HepG2 (cell line): ENCODE measurements around the gene FAM117B. TPM values are rescaled to one million over a fixed set of nuclear protein-coding genes. Genes with fewer than 3 reads are reported as not detected.

Experiments
- ESRRA ChIP-seq: sonication (generic); formaldehyde crosslinking; IDR thresholded peaks from 2 replicates; pipeline ENCODE4 v1.5.1; 2020; ENCODE audit warnings: mild to moderate bottlenecking, low read depth, missing genetic modification reagents
- HES4 ChIP-seq: sonication (generic); formaldehyde crosslinking; IDR thresholded peaks from 2 replicates; pipeline ENCODE4 v1.9.0; 2021; ENCODE audit warnings: mild to moderate bottlenecking, missing genetic modification reagents, borderline replicate concordance
- HOXD1 ChIP-seq: sonication (generic); formaldehyde crosslinking; IDR thresholded peaks from 2 replicates; pipeline ENCODE4 v1.5.0; 2020; ENCODE audit warnings: missing genetic modification reagents
- IRF2 ChIP-seq: IDR thresholded peaks from 2 replicates; pipeline ENCODE4 v1.6.1; 2018; ENCODE audit warnings: missing genetic modification reagents, missing compliant biosample characterization
- MYC ChIP-seq: sonication (generic); formaldehyde crosslinking; IDR thresholded peaks from 2 replicates; pipeline ENCODE4 v1.9.0; 2021; ENCODE audit warnings: missing genetic modification reagents, borderline replicate concordance
- NR2C2 ChIP-seq: sonication (generic); formaldehyde crosslinking; IDR thresholded peaks from 2 replicates; pipeline ENCODE4 v1.4.0; 2020; ENCODE audit warnings: missing genetic modification reagents, mild to moderate bottlenecking, moderate library complexity, borderline replicate concordance
- SAP130 ChIP-seq: IDR thresholded peaks from 2 replicates; pipeline ENCODE4 v1.6.1; 2016; ENCODE audit warnings: low read depth
- SMARCC2 ChIP-seq: fragments of 450-650 bp; IDR thresholded peaks from 2 replicates; pipeline ENCODE4 v1.6.1; 2017; ENCODE audit warnings: antibody characterized with exemption, mild to moderate bottlenecking
- ZNF180 ChIP-seq: sonication (generic); formaldehyde crosslinking; IDR thresholded peaks from 2 replicates; pipeline ENCODE4 v1.4.0; 2020; ENCODE audit warnings: low read depth, missing genetic modification reagents, borderline replicate concordance
- polyA plus RNA-seq, 8 experiments: library from polyadenylated mRNA; depleted of rRNA in 3 of 8; stranded (reverse) in 7 of 8; unstranded in 1 of 8; fragments of >200 nt; fragmentation: Illumina TruSeq in 4 of 8; extraction: Trizol in 4 of 8; gene quantifications; 2 replicates each; pipeline versions ENCODE4 v1.2.1 to v1.2.3, GENCODE V29; 2011 to 2016; ENCODE audit warnings: low read depth in 4 of 8, missing spikeins in 1 of 8, mixed read lengths in 1 of 8; ENCODE audit not compliant: insufficient read depth in 1 of 8
- total RNA-seq, 5 experiments: library from RNA; depleted of rRNA; stranded (reverse); fragments of >200 nt; fragmentation: Illumina TruSeq; extraction: Trizol; gene quantifications; 2 replicates each; pipeline ENCODE4 v1.2.3, GENCODE V29; 2016; ENCODE audit warnings: low read depth in 1 of 5
- TF ChIP-seq, protein P1 (sequence below): sonication (generic); formaldehyde crosslinking; IDR thresholded peaks from 2 replicates; pipeline ENCODE4 v1.4.0; 2020; ENCODE audit warnings: missing genetic modification reagents
- TF ChIP-seq, protein P2 (sequence below): sonication (generic); formaldehyde crosslinking; IDR thresholded peaks from 2 replicates; pipeline ENCODE4 v1.4.0; 2020; ENCODE audit warnings: mild to moderate bottlenecking, low read depth, missing genetic modification reagents
- TF ChIP-seq, protein P3 (sequence below): IDR thresholded peaks from 2 replicates; pipeline ENCODE4 v1.6.1; 2016
- TF ChIP-seq, protein P4 (sequence below): sonication (generic); formaldehyde crosslinking; IDR thresholded peaks from 2 replicates; pipeline ENCODE4 v1.8.0; 2022; ENCODE audit warnings: missing genetic modification reagents, mild to moderate bottlenecking, inconsistent platforms, borderline replicate concordance
- TF ChIP-seq, protein P5 (sequence below): sonication (generic); formaldehyde crosslinking; IDR thresholded peaks from 2 replicates; pipeline ENCODE4 v1.8.0; 2022; ENCODE audit warnings: mild to moderate bottlenecking, missing genetic modification reagents, moderate library complexity
- TF ChIP-seq, protein P6 (sequence below): sonication (generic); formaldehyde crosslinking; IDR thresholded peaks from 2 replicates; pipeline ENCODE4 v1.4.0; 2020; ENCODE audit warnings: missing genetic modification reagents

Gene FAM117B
- total and polyA plus RNA-seq, 2 of the 13 experiments (the other 11 are each of a cell fraction or from before 2014, with no cell fraction given), result 5.8 to 11.0 TPM

DNA sequence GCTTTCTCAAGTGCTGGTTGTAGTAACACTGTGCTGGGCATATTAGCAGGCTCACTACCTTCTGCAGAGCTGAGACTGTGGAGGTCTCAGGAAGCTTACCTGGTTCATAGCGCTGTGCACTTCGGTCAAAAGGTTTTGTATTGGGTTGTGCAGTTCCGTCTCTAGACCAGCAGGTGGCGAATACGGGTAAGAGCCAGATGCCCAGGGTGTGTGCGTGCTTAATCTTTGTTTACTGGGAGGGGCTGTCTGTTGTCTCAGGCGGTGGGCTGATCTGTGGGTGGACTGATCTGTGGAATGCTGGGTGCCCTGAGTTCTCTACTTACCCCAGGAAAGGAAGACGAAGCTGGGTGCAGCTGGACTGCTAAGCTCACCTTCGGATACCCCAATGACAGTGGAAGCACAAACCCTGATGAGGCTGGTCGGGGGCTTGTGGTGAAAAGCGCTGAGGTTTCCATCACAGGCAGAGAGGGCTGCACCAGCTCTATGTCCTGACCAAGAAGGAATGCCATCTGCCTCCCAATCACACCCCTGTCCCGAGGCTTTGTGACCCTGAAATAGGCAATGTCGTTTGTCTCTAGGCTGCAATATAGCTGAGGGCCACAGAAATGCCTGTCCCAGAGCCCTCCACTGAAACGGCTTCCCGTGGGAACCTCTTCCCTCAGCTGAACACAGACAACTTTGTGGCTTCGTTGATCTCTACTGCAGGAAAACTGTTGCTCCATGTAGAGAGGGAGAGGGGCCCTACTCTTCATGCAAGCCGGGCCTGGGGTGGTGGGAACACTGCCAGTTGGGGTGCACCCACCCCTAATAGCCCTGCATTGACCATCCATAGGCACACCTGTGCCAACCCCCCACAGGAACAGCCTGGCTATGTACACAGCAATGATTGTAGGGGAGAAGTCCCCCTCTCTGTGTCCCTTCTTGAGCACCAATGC is 45.9 kb upstream of the FAM117B start (continued):
- TF ChIP-seq, protein P1, sequence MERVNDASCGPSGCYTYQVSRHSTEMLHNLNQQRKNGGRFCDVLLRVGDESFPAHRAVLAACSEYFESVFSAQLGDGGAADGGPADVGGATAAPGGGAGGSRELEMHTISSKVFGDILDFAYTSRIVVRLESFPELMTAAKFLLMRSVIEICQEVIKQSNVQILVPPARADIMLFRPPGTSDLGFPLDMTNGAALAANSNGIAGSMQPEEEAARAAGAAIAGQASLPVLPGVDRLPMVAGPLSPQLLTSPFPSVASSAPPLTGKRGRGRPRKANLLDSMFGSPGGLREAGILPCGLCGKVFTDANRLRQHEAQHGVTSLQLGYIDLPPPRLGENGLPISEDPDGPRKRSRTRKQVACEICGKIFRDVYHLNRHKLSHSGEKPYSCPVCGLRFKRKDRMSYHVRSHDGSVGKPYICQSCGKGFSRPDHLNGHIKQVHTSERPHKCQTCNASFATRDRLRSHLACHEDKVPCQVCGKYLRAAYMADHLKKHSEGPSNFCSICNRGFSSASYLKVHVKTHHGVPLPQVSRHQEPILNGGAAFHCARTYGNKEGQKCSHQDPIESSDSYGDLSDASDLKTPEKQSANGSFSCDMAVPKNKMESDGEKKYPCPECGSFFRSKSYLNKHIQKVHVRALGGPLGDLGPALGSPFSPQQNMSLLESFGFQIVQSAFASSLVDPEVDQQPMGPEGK (CRISPR knock-in tag), result peak; percentile 75; the same call in 1 of the 2 replicates
- TF ChIP-seq SMARCC2 (no peak), NR2C2 (CRISPR knock-in tag) (0 out of 2 replicates have a peak, but pooled peaks have one; percentile 33), SAP130 (CRISPR knock-in tag) (peak; percentile 78), IRF2 (peak; percentile 83), ESRRA (CRISPR knock-in tag) (peak; percentile 66; the same call in 1 of the 2 replicates), ZNF180 (no peak), HES4 (peak; percentile 75; the same call in 1 of the 2 replicates), HOXD1 (CRISPR knock-in tag) (no peak), MYC (CRISPR knock-in tag) (peak; percentile 49; the same call in 1 of the 2 replicates)
- TF ChIP-seq, protein P2, sequence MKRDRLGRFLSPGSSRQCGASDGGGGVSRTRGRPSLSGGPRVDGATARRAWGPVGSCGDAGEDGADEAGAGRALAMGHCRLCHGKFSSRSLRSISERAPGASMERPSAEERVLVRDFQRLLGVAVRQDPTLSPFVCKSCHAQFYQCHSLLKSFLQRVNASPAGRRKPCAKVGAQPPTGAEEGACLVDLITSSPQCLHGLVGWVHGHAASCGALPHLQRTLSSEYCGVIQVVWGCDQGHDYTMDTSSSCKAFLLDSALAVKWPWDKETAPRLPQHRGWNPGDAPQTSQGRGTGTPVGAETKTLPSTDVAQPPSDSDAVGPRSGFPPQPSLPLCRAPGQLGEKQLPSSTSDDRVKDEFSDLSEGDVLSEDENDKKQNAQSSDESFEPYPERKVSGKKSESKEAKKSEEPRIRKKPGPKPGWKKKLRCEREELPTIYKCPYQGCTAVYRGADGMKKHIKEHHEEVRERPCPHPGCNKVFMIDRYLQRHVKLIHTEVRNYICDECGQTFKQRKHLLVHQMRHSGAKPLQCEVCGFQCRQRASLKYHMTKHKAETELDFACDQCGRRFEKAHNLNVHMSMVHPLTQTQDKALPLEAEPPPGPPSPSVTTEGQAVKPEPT, result no peak
- TF ChIP-seq, protein P3, sequence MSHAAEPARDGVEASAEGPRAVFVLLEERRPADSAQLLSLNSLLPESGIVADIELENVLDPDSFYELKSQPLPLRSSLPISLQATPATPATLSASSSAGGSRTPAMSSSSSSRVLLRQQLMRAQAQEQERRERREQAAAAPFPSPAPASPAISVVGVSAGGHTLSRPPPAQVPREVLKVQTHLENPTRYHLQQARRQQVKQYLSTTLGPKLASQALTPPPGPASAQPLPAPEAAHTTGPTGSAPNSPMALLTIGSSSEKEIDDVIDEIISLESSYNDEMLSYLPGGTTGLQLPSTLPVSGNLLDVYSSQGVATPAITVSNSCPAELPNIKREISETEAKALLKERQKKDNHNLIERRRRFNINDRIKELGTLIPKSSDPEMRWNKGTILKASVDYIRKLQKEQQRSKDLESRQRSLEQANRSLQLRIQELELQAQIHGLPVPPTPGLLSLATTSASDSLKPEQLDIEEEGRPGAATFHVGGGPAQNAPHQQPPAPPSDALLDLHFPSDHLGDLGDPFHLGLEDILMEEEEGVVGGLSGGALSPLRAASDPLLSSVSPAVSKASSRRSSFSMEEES, result 0 out of 2 replicates have a peak, but pooled peaks have one; percentile 49
- TF ChIP-seq, protein P4, sequence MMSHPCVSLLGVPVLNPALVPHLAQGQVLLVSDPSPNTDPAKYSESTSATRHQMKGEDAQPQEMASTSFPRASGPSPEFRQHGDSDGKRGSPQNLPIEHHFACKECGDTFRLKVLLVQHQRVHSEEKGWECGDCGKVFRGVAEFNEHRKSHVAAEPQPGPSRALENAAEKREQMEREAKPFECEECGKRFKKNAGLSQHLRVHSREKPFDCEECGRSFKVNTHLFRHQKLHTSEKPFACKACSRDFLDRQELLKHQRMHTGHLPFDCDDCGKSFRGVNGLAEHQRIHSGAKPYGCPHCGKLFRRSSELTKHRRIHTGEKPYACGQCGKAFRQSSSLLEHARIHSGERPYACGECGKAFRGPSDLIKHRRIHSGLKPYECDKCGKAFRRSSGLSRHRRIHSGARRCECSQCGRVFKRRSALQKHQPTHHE (CRISPR knock-in tag), result no peak
- TF ChIP-seq, protein P5, sequence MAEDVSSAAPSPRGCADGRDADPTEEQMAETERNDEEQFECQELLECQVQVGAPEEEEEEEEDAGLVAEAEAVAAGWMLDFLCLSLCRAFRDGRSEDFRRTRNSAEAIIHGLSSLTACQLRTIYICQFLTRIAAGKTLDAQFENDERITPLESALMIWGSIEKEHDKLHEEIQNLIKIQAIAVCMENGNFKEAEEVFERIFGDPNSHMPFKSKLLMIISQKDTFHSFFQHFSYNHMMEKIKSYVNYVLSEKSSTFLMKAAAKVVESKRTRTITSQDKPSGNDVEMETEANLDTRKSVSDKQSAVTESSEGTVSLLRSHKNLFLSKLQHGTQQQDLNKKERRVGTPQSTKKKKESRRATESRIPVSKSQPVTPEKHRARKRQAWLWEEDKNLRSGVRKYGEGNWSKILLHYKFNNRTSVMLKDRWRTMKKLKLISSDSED, result no peak
- TF ChIP-seq, protein P6, sequence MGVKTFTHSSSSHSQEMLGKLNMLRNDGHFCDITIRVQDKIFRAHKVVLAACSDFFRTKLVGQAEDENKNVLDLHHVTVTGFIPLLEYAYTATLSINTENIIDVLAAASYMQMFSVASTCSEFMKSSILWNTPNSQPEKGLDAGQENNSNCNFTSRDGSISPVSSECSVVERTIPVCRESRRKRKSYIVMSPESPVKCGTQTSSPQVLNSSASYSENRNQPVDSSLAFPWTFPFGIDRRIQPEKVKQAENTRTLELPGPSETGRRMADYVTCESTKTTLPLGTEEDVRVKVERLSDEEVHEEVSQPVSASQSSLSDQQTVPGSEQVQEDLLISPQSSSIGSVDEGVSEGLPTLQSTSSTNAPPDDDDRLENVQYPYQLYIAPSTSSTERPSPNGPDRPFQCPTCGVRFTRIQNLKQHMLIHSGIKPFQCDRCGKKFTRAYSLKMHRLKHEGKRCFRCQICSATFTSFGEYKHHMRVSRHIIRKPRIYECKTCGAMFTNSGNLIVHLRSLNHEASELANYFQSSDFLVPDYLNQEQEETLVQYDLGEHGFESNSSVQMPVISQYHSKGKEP, result no peak
